Vagina (tissue), 2 donors: ENCODE data around the gene UHRF1.

Experiments used
- CTCF ChIP-seq, 3 experiments: fragments of 450-650 bp in 2 of 3; fragments of 200-600 bp in 1 of 3; sonication (generic) in 1 of 3; IDR thresholded peaks; one replicate each; pipeline ENCODE4 v1.5.1; 2017 to 2019; ENCODE audit warnings: antibody characterized with exemption in 3 of 3, mild to moderate bottlenecking in 2 of 3, moderate library complexity in 2 of 3
- POLR2A ChIP-seq, 2 donors: fragments of 450-650 bp; IDR thresholded peaks; one replicate each; pipeline ENCODE4 v1.6.1; 2017; ENCODE audit warnings: antibody characterized with exemption in 2 of 2, mild to moderate bottlenecking in 2 of 2, moderate library complexity in 2 of 2

GRCh38 chr19:4984106-4984380 is 74.7 kb downstream of the UHRF1 start:
- no peak for TF ChIP-seq CTCF (IDR thresholded peaks at IDR 0.05)
- TF ChIP-seq POLR2A (IDR thresholded peaks at IDR 0.05), result no peak
